DMS114 treated with DMSO at 0.1 percent for 48 hours (cell line): ENCODE measurements around the gene PCBD1.
A peak's percentile ranks its signal among the peaks of the same experiment; 100 is the strongest.
"Not testable (repeated sequence)": the region's sequence is repeated elsewhere in the genome, so short reads cannot be mapped to it uniquely, and the experiment has no call there.

ENCODE experiments used
- DNase-seq: peaks from one replicate; lab custom pipeline; 2025; ENCODE audit not compliant: unreplicated experiment; lab: John Stamatoyannopoulos, UW

Gene PCBD1

DNA sequence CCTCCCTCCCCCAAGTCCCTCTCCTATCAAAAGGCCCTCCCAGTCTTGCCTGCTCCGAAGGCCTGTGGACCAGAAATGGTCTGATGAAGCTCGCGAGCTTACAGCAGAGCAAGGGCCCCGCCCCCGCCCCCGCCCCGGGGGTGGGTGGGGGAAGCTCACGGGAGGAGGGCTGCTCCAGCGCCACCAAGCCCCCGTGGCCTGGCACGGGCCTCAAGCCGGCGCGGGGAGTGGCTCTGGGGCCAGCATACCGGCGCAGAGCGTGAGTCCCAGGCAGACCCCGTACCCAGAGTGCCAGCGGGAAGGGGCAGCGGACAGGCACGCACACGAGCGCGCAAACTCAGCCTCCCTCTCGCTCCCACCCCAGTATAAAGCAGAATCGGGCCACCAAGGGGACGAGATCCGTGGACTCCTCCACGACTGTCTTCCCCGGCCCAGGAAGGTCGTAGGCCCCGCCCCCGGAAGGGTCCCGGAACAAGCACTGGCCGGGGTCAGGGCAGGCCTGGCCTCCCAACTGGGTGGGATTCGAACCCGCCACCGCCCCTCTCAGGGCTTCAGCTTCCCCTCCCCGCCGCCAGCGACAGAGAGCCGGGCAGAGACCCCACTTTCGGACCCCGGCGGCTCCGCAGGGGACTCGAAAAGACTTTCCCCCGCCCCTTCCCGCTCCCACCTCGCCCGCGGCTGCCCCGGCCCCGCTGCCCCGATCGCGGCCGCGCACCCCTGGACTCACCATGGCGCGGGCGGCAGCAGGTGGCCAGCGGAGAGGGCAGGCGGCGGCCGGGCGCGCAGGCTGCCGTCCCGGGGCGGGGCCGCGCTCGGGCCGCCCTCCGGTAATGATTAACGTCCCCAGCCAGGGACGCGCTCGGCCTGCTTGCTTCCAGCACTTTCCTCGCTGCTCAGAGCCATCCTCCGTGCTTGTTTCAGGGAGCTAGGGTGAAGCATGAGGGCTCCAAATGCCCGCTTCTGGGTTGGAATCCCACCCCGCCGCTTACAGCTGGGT lies at the start of gene PCBD1:
Gene PCBD1 (minus strand): TSS at position 762 of the 997 bp plus-strand sequence. CDS start 32 bp downstream, at position 730.
- peak; percentile 54 for DNase-seq

GRCh38 chr10:70937661-70938060 lies 49.3 kb upstream of the PCBD1 start:
- DNase-seq, result no peak

- DNase-seq, result no peak
Observed at GRCh38 chr10:70936111-70936510, 47.7 kb upstream of the PCBD1 start.

DNA sequence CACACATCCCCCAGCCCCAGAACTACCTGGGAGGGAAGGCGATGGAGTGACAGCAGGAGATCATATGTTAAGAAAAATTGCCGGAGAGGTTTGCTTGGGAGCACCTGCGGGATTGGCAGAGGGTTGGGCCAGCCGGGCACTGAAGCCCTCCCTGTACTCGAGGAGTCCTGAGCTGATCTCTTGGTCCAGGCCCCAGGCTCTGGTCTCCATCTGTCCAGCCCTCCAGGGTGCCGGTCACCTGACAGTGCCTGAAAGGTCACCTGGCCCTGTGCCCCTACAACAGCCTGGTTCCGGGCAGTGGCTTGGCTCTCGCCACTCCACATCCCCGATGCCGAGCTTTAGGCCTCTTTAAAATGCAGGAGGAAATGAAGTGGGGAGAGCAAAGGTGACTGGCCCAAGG lies 47.3 kb upstream of the PCBD1 start:
- DNase-seq, result no peak

DNA sequence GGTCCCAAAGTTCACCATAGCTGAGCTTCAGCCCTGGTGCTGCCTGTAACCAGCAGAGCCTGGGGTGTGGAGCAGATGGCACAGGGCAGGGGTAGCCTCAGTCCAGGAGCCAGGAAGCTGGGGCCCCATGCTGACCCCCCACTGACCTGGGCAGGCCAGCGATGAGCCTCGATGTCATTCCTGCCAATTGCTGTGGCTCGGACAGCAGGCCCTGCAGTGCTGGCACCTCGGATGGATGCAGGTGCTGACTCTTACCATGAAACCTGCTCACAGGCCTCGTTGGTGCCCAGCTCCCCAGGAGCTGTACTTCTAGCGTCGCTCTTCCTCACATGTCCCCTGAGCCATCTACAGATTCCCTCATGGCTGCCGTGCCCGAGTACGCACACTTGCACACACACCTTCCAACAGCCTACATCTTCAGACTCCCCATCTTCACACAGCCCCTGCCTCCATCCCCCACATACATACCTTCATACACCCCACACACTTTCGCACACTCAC lies 46.8 kb upstream of the PCBD1 start:
- no peak for DNase-seq

DNA sequence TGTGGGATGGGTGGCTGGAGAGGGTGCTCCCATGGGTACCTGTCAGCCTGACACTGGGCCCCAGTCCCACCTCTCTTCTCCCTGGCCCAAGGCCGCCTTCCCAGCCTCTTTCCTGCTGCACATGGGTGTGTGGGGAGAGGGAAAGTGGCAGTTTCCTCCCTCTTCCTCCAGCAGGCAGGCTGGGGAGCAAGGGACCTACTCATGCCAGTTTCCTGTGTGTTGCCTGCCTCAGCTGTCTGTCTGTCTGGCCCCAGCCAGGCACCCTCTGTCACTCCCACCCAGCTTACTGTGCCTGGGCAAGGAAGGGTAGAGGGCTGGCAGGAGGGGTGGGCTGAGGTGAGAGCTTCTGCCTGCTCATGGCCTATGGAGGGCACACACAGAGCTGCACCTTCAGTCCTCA lies 46.3 kb upstream of the PCBD1 start:
- no peak for DNase-seq

- no peak for DNase-seq
Observed at GRCh38 chr10:70932392-70933196, 44.2 kb upstream of the PCBD1 start.

DNA sequence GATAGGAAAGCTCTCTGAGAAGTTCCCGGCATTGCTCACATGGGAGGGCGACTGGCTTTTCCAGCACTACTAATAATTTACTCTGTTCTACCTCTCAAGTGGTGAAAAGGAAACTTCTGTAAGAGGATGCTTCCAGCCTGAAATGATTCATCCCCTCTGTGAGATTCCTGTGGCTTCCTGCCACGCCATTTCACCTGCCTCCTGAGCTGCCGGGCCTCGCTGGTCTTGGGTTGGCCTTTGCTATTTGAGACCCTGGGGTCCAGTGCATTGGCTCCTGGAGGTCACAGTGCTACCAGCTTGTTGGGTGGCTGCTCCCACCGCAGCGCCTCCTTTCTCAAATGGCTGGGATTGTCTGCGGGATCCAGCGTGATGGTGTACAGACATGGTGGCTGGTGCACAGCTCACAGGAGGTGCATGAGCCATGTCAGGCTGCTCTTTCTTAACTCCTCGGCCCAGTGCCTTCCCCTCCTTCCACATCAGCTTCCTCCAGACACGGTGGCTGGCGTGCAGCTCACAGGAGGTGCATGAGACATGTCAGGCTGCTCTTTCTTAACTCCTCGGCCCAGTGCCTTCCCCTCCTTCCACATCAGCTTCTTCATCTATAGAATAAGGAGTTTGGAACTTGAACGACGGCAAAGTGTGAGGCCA lies 42.9 kb upstream of the PCBD1 start:
- DNase-seq, result no peak

DNA sequence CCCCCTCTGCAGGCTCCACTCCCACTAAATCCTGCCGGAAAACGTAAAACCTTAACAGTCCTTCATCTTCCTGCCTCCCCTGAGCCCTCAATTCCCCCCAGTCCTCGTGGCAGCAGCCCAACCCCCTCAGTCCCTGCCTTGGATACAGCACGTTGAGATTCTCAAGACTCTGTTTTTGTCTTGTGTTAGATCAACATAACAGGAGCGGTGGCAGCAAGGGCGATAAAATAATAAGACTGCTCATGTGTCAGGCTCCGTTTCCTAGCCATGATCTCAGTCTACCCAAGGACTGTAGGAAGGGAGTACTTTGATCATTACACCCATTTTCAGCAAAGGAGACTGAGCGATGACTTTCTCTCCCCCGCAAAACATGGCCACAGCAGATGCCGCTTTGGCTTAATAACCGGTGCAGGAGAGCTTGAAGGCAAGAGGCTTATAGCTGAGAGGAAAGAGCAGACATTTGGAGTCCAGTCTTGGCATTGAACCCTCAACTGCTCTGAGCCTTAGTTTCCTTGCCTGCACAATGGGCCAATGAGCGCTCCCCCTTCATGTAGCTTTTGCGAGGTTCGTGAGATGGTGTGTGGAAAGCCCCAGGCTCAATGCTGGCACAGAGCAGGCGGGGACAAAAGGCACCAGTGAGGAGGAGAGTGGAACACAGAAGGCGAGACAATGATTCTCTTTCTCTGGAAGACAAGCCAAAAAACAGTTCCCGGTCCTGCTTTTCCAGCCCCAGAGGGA lies 42.1 kb upstream of the PCBD1 start:
- no peak for DNase-seq

DNA sequence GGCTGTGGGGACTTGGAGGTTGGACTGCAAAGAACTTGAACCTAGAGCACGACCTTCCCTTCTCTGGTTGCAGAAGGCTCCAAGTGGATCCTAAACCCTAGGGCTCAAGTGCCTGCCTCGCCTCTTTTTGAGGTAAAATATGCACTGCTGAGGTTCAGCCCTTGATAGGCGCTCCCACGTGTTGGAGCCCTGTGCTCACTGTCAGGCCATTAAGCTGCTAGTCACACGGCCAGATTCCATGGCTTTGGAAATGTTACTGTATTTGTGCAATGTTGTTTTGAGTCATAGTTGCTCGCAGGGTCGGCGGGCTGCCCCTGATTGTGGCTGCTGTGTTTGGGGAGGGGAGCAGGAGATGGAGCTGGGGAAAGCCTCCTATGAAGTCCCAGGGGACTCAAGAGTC lies 39.8 kb upstream of the PCBD1 start:
- no peak for DNase-seq

GRCh38 chr10:70927189-70927943 lies 39.0 kb upstream of the PCBD1 start:
- DNase-seq, result no peak

GRCh38 chr10:70926226-70927000 lies 38.0 kb upstream of the PCBD1 start:
- no peak for DNase-seq

DNA sequence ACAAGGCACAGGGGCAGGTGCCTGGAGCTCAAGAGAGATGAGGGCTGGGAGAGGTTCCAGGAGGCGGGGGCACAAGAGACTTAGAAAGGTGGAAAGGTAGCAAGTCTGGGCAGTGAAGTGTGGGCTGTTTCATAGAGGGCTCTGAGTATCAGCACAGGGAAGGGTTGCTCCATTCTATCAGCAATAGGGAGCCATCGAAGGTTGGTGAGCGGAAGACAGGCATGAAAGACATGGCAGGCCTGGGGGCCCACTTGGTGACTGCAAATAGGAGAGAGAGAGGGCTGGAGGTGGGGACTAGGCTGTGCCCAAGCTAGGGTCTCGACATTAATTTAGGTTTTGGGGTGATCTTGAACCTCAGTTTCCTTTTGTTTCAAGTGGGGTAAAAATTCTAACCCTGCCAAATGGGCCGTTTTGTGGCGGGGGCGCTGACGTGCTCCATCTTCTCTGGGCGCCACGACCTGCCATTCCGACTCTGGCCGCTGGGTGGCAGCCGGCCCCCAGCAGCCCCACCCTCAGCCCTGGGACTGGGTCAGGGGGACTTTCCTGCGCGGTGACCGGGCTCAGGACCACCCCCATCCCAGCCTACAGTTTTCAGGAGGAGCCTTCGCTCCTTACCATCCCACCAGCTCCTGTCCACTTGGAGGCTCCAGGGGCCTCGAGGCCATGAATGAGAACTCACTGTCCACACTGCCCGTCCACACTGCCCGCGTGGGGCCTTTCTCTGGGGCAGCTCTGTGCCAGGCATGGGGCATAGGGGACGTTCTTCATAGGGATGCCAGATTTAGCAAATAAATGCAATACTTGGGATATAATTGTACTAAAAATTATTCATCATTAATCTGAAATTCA lies 37.2 kb upstream of the PCBD1 start:
- peak; percentile 9 for DNase-seq

- DNase-seq, result no peak
Observed at GRCh38 chr10:70923696-70924095, 35.3 kb upstream of the PCBD1 start.

DNA sequence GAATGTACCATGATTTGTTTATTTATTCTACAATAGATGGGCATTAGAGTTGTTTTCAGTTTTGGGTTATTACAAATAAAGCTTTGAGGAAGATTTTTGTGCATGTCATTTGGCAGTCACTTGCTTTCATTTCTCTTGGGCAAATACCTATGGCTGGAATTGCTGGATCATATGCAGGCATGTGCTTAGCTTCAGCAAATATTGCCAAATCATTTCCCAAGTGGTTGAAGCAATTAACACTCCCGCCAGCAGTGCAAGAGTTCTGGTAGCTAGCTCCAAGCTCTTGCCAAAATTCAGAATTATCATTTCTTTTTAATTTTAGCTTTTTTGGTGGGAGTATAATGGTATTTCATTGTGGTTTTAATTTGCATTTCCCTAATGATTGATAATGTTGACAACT lies 32.9 kb upstream of the PCBD1 start:
- no peak for DNase-seq

GRCh38 chr10:70920519-70920918 lies 32.2 kb upstream of the PCBD1 start:
- DNase-seq, result no peak

GRCh38 chr10:70919906-70920305 lies 31.5 kb upstream of the PCBD1 start:
- DNase-seq, result not testable (repeated sequence)
